SK-N-SH treated with all-trans-retinoic acid at 6 μM for 48 hours (cell line): ENCODE data around the gene MLPH.

Experiments used
- ARNTL ChIP-seq: fragments of 450-650 bp; formaldehyde crosslinking; IDR thresholded peaks from 2 replicates; pipeline ENCODE4 v1.5.0; 2020; ENCODE audit warnings: low read depth, mild to moderate bottlenecking, moderate library complexity, borderline replicate concordance
- RARB ChIP-seq: fragments of 250-450 bp; sonication (Bioruptor Pico); IDR thresholded peaks from 2 replicates; pipeline ENCODE4 v1.8.0; 2021; ENCODE audit warnings: mild to moderate bottlenecking, moderate library complexity
- ZFP30 ChIP-seq: fragments of 450-650 bp; formaldehyde crosslinking; IDR thresholded peaks from 2 replicates; pipeline ENCODE4 v1.5.0; 2022; ENCODE audit warnings: mild to moderate bottlenecking, moderate library complexity
- ZNF70 ChIP-seq: fragments of 450-650 bp; formaldehyde crosslinking; IDR thresholded peaks from 2 replicates; pipeline ENCODE4 v1.5.0; 2020; ENCODE audit warnings: mild to moderate bottlenecking, moderate library complexity
- TF ChIP-seq, protein P1 (sequence below): fragments of 250-450 bp; sonication (Bioruptor Pico); IDR thresholded peaks from 2 replicates; pipeline ENCODE4 v1.8.0; 2021; ENCODE audit warnings: low read depth, mild to moderate bottlenecking, moderate library complexity, borderline replicate concordance
- TF ChIP-seq, protein P2 (sequence below): fragments of 250-450 bp; sonication (Bioruptor Pico); IDR thresholded peaks from 2 replicates; pipeline ENCODE4 v1.5.1; 2020; ENCODE audit warnings: low read depth, mild to moderate bottlenecking, moderate library complexity

DNA sequence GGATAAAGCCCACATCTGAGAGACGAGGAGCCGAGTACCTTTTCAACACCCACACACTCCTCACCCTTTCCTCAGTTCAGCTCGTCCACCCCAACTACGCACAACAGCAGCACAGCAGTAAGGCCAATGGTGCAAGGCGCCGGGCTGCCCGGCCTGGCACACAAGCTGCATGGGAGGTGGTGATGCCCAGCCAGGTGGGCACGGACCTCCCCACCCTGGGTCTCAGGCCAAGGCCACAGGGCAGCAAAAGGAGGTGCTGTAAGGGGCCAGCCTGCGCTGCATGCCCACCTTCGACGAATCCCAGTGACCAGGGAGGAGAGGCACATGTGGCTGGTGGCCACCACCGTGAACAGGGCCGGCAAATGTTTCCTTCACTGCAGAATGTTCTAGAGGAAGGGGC lies 36.5 kb upstream of the MLPH start:
- TF ChIP-seq ARNTL (CRISPR knock-in tag) (no peak), ZFP30 (CRISPR knock-in tag) (no peak), ZNF70 (CRISPR knock-in tag) (no peak), RARB (CRISPR knock-in tag) (no peak)
- TF ChIP-seq, protein P1, sequence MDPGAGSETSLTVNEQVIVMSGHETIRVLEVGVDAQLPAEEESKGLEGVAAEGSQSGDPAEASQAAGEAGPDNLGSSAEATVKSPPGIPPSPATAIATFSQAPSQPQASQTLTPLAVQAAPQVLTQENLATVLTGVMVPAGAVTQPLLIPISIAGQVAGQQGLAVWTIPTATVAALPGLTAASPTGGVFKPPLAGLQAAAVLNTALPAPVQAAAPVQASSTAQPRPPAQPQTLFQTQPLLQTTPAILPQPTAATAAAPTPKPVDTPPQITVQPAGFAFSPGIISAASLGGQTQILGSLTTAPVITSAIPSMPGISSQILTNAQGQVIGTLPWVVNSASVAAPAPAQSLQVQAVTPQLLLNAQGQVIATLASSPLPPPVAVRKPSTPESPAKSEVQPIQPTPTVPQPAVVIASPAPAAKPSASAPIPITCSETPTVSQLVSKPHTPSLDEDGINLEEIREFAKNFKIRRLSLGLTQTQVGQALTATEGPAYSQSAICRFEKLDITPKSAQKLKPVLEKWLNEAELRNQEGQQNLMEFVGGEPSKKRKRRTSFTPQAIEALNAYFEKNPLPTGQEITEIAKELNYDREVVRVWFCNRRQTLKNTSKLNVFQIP (CRISPR knock-in tag): no peak
- TF ChIP-seq, protein P2, sequence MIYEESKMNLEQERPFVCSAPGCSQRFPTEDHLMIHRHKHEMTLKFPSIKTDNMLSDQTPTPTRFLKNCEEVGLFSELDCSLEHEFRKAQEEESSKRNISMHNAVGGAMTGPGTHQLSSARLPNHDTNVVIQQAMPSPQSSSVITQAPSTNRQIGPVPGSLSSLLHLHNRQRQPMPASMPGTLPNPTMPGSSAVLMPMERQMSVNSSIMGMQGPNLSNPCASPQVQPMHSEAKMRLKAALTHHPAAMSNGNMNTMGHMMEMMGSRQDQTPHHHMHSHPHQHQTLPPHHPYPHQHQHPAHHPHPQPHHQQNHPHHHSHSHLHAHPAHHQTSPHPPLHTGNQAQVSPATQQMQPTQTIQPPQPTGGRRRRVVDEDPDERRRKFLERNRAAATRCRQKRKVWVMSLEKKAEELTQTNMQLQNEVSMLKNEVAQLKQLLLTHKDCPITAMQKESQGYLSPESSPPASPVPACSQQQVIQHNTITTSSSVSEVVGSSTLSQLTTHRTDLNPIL (CRISPR knock-in tag): no peak
